Ascending aorta (tissue), 2 donors: ENCODE results near the gene CHRM1. TPM values are rescaled to one million over a fixed set of nuclear protein-coding genes. Genes with fewer than 3 reads are reported as not detected.

Experiments used
- DNase-seq, 2 donors: peaks; one replicate each; pipeline ENCODE4 v3.0.0-alpha.2; 2019; ENCODE audit warnings: low spot score in 2 of 2
- H3K27ac ChIP-seq, 2 donors: fragments of 200-600 bp; sonication (generic); one replicate each; pipeline ENCODE4 v1.5.1; 2016 to 2017; ENCODE audit warnings: mild to moderate bottlenecking in 1 of 2
- H3K27me3 ChIP-seq: fragments of 200-600 bp; sonication (generic); one replicate; pipeline ENCODE4 v1.5.1; 2017
- H3K36me3 ChIP-seq, 2 donors: fragments of 200-600 bp; sonication (generic); one replicate each; pipeline ENCODE4 v1.5.1; 2016
- H3K4me1 ChIP-seq, 2 donors: fragments of 200-600 bp; sonication (generic); one replicate each; pipeline ENCODE4 v1.5.1; 2016 to 2017; ENCODE audit warnings: mild to moderate bottlenecking in 1 of 2
- H3K4me3 ChIP-seq, 2 donors: fragments of 200-600 bp; sonication (generic); one replicate each; pipeline ENCODE4 v1.5.1; 2016 to 2017; ENCODE audit warnings: mild to moderate bottlenecking in 1 of 2
- H3K9me3 ChIP-seq, 2 donors: fragments of 200-600 bp; sonication (generic); one replicate each; pipeline ENCODE4 v1.5.1; 2016
- intact Hi-C: fragments of 100-400 bp; cut with DNase I; formaldehyde crosslinking; loops from one replicate; pipeline ENCODE4 v1.15.1; 2023
- total RNA-seq: library from RNA; depleted of rRNA; stranded (reverse); fragments of >200 nt; gene quantifications from one replicate; pipeline ENCODE4 v1.1.0, GENCODE V29; 2016
- TF ChIP-seq, protein P1 (sequence below), 3 experiments: fragments of 200-600 bp in 2 of 3; fragments of 450-650 bp in 1 of 3; sonication (generic) in 2 of 3; IDR thresholded peaks; one replicate each; pipeline ENCODE4 v1.5.1; 2016 to 2019; ENCODE audit warnings: antibody characterized with exemption in 3 of 3, mild to moderate bottlenecking in 1 of 3, moderate library complexity in 1 of 3

Gene CHRM1
- total RNA-seq, 1 donor from 2014 or later: not detected

DNA sequence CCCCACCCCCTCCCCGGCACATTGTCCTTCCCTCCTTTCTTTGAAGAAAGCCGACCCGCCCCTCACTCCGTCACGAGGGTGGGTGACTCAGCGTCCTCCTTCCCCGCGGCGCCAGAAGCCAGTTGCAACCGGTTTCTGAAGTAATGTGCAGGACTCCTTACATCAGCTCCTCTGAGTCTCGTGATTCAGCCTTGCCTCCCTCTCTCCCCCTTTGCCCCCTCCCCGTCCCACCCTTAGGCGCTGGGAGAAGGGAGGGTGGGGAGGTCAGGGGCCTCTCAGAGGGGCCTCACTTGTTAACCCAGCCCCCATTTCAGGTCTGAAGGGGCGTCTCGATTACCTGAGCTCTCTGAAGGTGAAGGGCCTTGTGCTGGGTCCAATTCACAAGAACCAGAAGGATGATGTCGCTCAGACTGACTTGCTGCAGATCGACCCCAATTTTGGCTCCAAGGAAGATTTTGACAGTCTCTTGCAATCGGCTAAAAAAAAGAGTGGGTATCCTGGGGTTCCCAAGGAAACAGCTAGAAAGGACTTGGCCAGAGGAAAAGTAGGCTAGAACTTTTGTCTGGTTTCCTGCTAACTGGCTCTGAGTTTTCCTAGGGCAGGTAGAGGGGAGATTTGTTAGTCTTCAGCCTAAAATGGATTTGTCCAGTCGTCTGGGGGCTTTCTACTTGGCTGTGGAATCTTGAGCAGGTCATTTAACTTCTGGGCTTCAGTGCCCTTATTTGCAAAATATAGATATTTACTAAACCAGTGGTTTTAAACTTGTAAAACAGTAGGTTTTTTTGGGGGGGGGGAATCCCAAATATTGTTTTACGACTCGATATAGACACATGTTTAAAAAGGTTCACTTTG is 39.4 kb downstream of the CHRM1 start:
- TF ChIP-seq, protein P1, sequence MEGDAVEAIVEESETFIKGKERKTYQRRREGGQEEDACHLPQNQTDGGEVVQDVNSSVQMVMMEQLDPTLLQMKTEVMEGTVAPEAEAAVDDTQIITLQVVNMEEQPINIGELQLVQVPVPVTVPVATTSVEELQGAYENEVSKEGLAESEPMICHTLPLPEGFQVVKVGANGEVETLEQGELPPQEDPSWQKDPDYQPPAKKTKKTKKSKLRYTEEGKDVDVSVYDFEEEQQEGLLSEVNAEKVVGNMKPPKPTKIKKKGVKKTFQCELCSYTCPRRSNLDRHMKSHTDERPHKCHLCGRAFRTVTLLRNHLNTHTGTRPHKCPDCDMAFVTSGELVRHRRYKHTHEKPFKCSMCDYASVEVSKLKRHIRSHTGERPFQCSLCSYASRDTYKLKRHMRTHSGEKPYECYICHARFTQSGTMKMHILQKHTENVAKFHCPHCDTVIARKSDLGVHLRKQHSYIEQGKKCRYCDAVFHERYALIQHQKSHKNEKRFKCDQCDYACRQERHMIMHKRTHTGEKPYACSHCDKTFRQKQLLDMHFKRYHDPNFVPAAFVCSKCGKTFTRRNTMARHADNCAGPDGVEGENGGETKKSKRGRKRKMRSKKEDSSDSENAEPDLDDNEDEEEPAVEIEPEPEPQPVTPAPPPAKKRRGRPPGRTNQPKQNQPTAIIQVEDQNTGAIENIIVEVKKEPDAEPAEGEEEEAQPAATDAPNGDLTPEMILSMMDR (IDR thresholded peaks at IDR 0.05): no peak
- Histone ChIP-seq H3K27ac (peak overlapping the region; percentile 91 to 98), H3K36me3 (peaks cover 38 to 46% of the 10 kb centered on the region in 2 donors), H3K9me3 (no peaks in the 10 kb centered on the region), H3K4me3 (peak overlapping the region; percentile 56 to 95), H3K4me1 (peaks cover 17 to 44% of the 10 kb centered on the region in 2 donors), H3K27me3 (no peaks in the 10 kb centered on the region)
- peak; percentile 83 to 98 for DNase-seq
- intact Hi-C loops: loop anchor here (1.0 to 10.0 kb wide), 2 partner anchors 77 to 733 kb away; partner anchors contain the start of genes NXF1 and PLAAT3

DNA sequence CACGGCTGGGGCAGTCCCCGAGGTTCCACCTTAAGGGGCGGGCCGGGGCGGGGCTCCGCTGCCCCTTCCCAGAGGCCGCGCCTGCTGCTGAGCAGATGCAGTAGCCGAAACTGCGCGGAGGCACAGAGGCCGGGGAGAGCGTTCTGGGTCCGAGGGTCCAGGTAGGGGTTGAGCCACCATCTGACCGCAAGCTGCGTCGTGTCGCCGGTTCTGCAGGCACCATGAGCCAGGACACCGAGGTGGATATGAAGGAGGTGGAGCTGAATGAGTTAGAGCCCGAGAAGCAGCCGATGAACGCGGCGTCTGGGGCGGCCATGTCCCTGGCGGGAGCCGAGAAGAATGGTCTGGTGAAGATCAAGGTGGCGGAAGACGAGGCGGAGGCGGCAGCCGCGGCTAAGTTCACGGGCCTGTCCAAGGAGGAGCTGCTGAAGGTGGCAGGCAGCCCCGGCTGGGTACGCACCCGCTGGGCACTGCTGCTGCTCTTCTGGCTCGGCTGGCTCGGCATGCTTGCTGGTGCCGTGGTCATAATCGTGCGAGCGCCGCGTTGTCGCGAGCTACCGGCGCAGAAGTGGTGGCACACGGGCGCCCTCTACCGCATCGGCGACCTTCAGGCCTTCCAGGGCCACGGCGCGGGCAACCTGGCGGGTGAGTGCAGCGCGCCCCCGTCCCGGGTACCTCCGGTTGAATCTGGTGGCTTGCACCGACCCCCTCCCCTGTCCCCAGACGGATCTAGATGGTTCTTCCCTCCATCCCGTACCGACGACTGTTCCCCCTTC is 40.2 kb downstream of the CHRM1 start, which contains the start of gene SLC3A2:
Gene SLC3A2 (plus strand): TSS at position 94 of the 776 bp plus-strand sequence. CDS start 128 bp downstream, at position 222.
- TF ChIP-seq, protein P1 (IDR thresholded peaks at IDR 0.05): peak; percentile 64 to 89 (median 85)
- peak within 1 kb of the TSS; percentile 56 to 95 for H3K4me3 ChIP-seq
- DNase-seq: peak; percentile 70 to 94
- peaks cover 30 to 38% of the 10 kb centered on the region in 2 donors for H3K36me3 ChIP-seq
- intact Hi-C loops: loop anchor here (1.0 to 10.0 kb wide), 4 partner anchors 19 to 734 kb away; partner anchors contain the start of genes NXF1 and PLAAT3
- peak within 1 kb of the TSS; percentile 91 to 98 for H3K27ac ChIP-seq
- H3K27me3 ChIP-seq: no peaks in the 10 kb centered on the region
- H3K4me1 ChIP-seq: peaks cover 17 to 44% of the 10 kb centered on the region in 2 donors
- no peaks in the 10 kb centered on the region for H3K9me3 ChIP-seq

DNA sequence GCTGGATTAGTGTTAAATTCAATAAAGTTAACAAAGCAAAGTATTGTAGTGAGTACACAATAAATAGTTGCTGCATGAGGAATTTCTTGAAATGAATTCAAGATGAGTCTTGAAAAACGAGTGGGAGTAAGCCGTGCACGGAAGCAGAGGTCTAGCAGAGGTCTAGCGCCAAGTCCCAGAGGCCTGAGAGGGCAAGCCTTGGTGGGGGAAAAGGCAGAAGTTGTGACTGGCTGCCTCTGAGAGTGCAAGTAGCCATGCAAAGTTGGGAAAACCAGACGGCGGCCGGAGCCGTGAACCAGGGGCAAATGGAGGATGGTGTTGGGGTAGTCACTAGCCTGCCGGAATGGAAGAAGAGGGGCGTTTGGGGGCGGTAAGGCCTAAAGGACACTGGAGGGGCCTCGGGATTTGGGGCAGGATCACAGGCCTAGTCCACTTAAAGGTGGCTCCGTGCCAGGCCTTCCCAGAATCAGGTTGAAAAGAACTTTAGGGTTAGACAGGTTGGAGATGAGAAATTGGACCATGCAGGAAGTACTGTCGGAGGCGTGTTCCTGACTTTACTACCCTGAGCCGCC is 40.8 kb downstream of the CHRM1 start:
- Histone ChIP-seq H3K4me3 (peak overlapping the region; percentile 56 to 95), H3K4me1 (peaks cover 17 to 42% of the 10 kb centered on the region in 2 donors), H3K36me3 (peaks cover 23 to 31% of the 10 kb centered on the region in 2 donors), H3K27ac (peak overlapping the region; percentile 91 to 98), H3K9me3 (no peaks in the 10 kb centered on the region), H3K27me3 (no peaks in the 10 kb centered on the region)
- intact Hi-C loops: loop anchor here (1.0 to 10.0 kb wide), 3 partner anchors 18 to 734 kb away; partner anchors contain the start of gene PLAAT3
- TF ChIP-seq, protein P1 (IDR thresholded peaks at IDR 0.05): no peak
- DNase-seq: peak in 1 of 2 donors; percentile 86

DNA sequence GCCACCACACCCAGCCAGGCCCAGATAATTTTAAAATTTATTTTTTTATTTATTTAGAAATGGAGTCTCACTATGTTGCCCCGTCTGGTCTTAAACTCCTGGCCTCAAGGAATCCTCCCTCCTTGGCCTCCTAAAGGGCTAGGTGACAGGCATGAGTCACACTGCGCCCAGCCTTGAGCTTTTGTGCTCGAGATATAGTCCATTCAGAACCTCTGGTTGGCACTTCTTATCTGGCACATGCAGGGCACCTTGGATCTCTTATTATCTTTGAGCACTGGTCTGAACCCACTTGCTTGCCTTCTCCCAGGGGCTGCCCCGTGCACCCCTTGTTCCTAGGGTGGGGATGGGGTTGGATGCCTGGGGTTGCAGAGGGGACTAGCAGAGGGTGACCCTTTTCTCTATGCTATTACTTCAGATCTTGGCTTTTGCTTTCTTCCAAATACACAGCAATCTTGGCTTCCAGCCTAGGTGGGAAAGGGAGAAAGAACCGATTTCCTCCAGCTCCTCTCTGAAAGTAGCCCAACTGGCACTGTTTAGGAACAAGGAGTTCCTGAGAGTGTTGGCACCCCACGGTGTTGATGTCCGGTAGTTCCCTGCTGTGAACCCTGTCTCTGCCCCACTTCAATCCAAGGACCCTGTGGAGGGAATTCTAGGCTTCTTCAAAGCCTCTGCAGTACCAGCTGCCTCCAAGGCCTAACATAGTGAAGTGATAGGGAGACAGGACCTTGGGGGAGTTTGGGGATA is 41.8 kb downstream of the CHRM1 start:
- peak; percentile 11 to 70 for DNase-seq
- intact Hi-C loops: no loop called here
- Histone ChIP-seq H3K4me1 (peaks cover 17 to 36% of the 10 kb centered on the region in 2 donors), H3K36me3 (peaks cover 14 to 22% of the 10 kb centered on the region in 2 donors), H3K9me3 (no peaks in the 10 kb centered on the region), H3K27ac (peak overlapping the region; percentile 91 to 98), H3K27me3 (no peaks in the 10 kb centered on the region), H3K4me3 (peak overlapping the region; percentile 56 to 95)
- TF ChIP-seq, protein P1 (IDR thresholded peaks at IDR 0.05): no peak
